BJ (cell line): ENCODE measurements around the gene SLC8A1. TPM values are rescaled to one million over a fixed set of nuclear protein-coding genes. Genes with fewer than 3 reads are reported as not detected.

ENCODE experiments used
- CTCF ChIA-PET: fragments of 350-600 bp; formaldehyde crosslinking; extraction: SDS; loops from one replicate; lab custom pipeline; 2021; ENCODE audit warnings: antibody characterized with exemption, inconsistent platforms; lab: Yijun Ruan, JAX
- POLR2A ChIA-PET: fragments of 300-600 bp; sonication (Branson Sonifier 250); formaldehyde crosslinking; extraction: SDS; loops from one replicate; lab custom pipeline; 2021; ENCODE audit warnings: antibody characterized with exemption; lab: Charles Lee
- DNase-seq: peaks from one replicate; pipeline ENCODE4 v3.0.0-alpha.2; 2011; ENCODE audit warnings: low read depth
- H3K27me3 ChIP-seq: 2 replicates; pipeline ENCODE4 v1.6.0; 2011; ENCODE audit warnings: low read length; ENCODE audit not compliant: control insufficient read depth, insufficient read depth
- H3K36me3 ChIP-seq: 2 replicates; pipeline ENCODE4 v1.5.1; 2011; ENCODE audit warnings: low read length; ENCODE audit not compliant: control insufficient read depth, insufficient read depth
- H3K4me3 ChIP-seq: 2 replicates; pipeline ENCODE4 v1.5.1; 2011; ENCODE audit warnings: low read depth, mild to moderate bottlenecking, control low read depth, low read length
- CTCF ChIP-seq: IDR thresholded peaks from 2 replicates; pipeline ENCODE4 v1.5.1; 2011; ENCODE audit warnings: low read depth, mild to moderate bottlenecking, control low read depth, inconsistent platforms, low read length, moderate library complexity; ENCODE audit not compliant: insufficient read depth
- polyA plus RNA-seq: library from polyadenylated mRNA; depleted of rRNA; stranded (reverse); fragments of >200 nt; gene quantifications from 2 replicates; pipeline ENCODE4 v1.2.3, GENCODE V29; 2011

Gene SLC8A1
- polyA plus RNA-seq, 1 experiment, result 18.5 TPM

- no peak for TF ChIP-seq CTCF
- POLR2A ChIA-PET, result no interaction called here
- CTCF ChIA-PET, result interaction anchor here (1.2 kb wide), 1 partner anchor 36 kb away, joined by 3 read pairs; no protein-coding TSS in a partner anchor
- no peak for DNase-seq
- no peak overlapping the region for H3K4me3 ChIP-seq
- H3K36me3 ChIP-seq, result no peaks in the 10 kb centered on the region
- no peaks in the 10 kb centered on the region for H3K27me3 ChIP-seq
Observed at GRCh38 chr2:40260437-40260836, 191.5 kb downstream of the SLC8A1 start.

- ChIA-PET POLR2A (no interaction called here), CTCF (interaction anchor here (0.6 to 1.2 kb wide), 3 partner anchors 13 to 61 kb away, joined by 3 read pairs; no protein-coding TSS in a partner anchor)
- no peak for DNase-seq
- H3K27me3 ChIP-seq, result no peaks in the 10 kb centered on the region
- H3K36me3 ChIP-seq, result no peaks in the 10 kb centered on the region
- no peak overlapping the region for H3K4me3 ChIP-seq
- no peak for TF ChIP-seq CTCF
Observed at GRCh38 chr2:40259900-40260299, 192.0 kb downstream of the SLC8A1 start.

- no peak overlapping the region for H3K4me3 ChIP-seq
- H3K27me3 ChIP-seq, result no peaks in the 10 kb centered on the region
- H3K36me3 ChIP-seq, result no peaks in the 10 kb centered on the region
- ChIA-PET POLR2A (no interaction called here), CTCF (interaction anchor here (0.6 kb wide), 1 partner anchor 313 kb away, joined by 3 read pairs; no protein-coding TSS in a partner anchor)
- no peak for TF ChIP-seq CTCF
- DNase-seq, result no peak
Observed at GRCh38 chr2:40258135-40258457, 193.8 kb downstream of the SLC8A1 start.

- POLR2A ChIA-PET, result no interaction called here
- no peak for DNase-seq
- CTCF ChIA-PET, result interaction anchor here (0.6 to 1.7 kb wide), 2 partner anchors 13 to 14 kb away, joined by 3 read pairs; no protein-coding TSS in a partner anchor
Observed at GRCh38 chr2:40257340-40258134, 194.4 kb downstream of the SLC8A1 start.

More at GRCh38 chr2:40257340-40258134, 194.4 kb downstream of the SLC8A1 start:
- Histone ChIP-seq H3K27me3 (no peaks in the 10 kb centered on the region), H3K4me3 (no peak overlapping the region), H3K36me3 (no peaks in the 10 kb centered on the region)
- no peak for TF ChIP-seq CTCF
